Keratinocyte (primary cell): ENCODE results near the gene B9D2.

Experiments
- CTCF ChIP-seq, 3 experiments: IDR thresholded peaks in 1 of 3; conservative IDR thresholded peaks in 1 of 3; optimal IDR thresholded peaks in 1 of 3; 2 replicates in 2 of 3; 3 replicates in 1 of 3; pipeline versions ENCODE3 to v1.5.1; 2011; ENCODE audit warnings: low read length in 3 of 3, mild to moderate bottlenecking in 3 of 3, moderate library complexity in 2 of 3, control low read depth in 1 of 3, inconsistent platforms in 1 of 3; ENCODE audit not compliant: insufficient read depth in 2 of 3; ENCODE audit errors: extremely low read depth in 1 of 3
- EZH2 ChIP-seq: IDR thresholded peaks from one replicate; pipeline ENCODE4 v1.6.1; 2012; ENCODE audit warnings: inconsistent platforms, mild to moderate bottlenecking, low read length, moderate library complexity

DNA sequence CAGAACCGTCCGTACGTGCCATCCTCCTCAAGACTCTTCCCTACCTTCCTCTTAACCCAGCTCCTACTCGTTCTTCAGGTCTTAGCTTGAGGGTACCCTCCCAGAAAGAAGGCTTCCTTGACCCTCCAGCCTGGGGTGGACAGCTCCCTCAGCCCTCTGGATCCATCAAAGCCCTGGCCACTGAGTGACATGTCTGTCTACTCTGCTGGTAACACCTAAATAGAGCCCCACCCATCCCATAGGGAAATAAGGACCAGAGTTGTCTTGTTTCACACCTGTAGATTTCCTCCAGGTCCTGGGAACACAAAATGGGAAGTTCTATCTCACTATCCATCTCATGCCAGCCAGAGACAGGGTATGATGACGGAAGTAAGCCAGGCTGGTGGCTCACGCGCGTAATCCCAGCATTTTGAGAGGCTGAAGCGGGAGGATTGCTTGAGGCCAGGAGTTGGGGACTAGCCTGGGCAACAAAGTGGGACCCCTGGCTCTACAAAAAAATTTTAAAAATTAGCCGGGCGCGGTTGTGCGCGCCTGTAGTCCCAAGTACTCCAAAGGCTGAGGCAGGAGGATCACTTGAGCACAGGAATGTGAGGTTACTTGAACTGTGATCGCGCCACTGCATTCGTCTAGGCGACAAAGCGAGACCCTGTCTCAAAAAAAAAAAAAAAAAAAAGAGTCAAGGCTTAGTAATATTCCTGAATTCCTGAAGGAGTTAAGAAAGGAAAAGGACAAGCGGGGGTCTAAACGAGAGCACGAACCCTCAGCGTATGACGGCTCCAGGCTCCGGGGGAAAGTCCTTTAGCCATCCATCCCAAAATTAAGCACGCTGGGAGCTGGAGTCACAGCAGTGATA lies 54.5 kb downstream of the B9D2 start:
- TF ChIP-seq EZH2 = no peak
- no peak for TF ChIP-seq CTCF (optimal IDR thresholded peaks at IDR 0.05 in 1 of 3, IDR thresholded peaks at IDR 0.05 in 1 of 3, conservative IDR thresholded peaks at IDR 0.05 in 1 of 3; ENCODE audit: extremely low read depth in 1 of 3, insufficient read depth in 2 of 3, low read length in 3 of 3)
